Hepatocyte (in vitro differentiated cells): ENCODE results near the gene GOLPH3. TPM values are rescaled to one million over a fixed set of nuclear protein-coding genes. Genes with fewer than 3 reads are reported as not detected.

ENCODE experiments used
- DNase-seq: peaks from one replicate; pipeline ENCODE4 v3.0.0-alpha.2; 2016; ENCODE audit warnings: low spot score
- H2AFZ ChIP-seq: fragments of 200-600 bp; sonication (generic); 2 replicates; pipeline ENCODE4 v1.6.0; 2016; ENCODE audit warnings: antibody characterized with exemption, mild to moderate bottlenecking
- H3K27ac ChIP-seq: fragments of 200-600 bp; sonication (generic); 2 replicates; pipeline ENCODE4 v1.5.1; 2016; ENCODE audit warnings: mild to moderate bottlenecking
- H3K27me3 ChIP-seq: fragments of 200-600 bp; sonication (generic); 2 replicates; pipeline ENCODE4 v1.6.1; 2016
- H3K36me3 ChIP-seq: fragments of 200-600 bp; sonication (generic); replicated peaks from 2 replicates; pipeline ENCODE4 v1.5.1; 2016; ENCODE audit warnings: low read depth; ENCODE audit not compliant: insufficient read depth
- H3K4me1 ChIP-seq: fragments of 200-600 bp; sonication (generic); 2 replicates; pipeline ENCODE4 v1.5.1; 2016; ENCODE audit warnings: mild to moderate bottlenecking, moderate library complexity; ENCODE audit not compliant: insufficient read depth
- H3K4me2 ChIP-seq: fragments of 200-600 bp; sonication (generic); 2 replicates; pipeline ENCODE4 v1.6.0; 2016
- H3K4me3 ChIP-seq: fragments of 200-600 bp; sonication (generic); 2 replicates; pipeline ENCODE4 v1.5.1; 2016; ENCODE audit warnings: mild to moderate bottlenecking
- H3K79me2 ChIP-seq: fragments of 200-600 bp; sonication (generic); 2 replicates; pipeline ENCODE4 v1.6.0; 2017; ENCODE audit warnings: mild to moderate bottlenecking
- H3K9me2 ChIP-seq: fragments of 200-600 bp; sonication (generic); replicated peaks from 2 replicates; pipeline ENCODE4 v1.6.0; 2017; ENCODE audit warnings: mild to moderate bottlenecking; ENCODE audit not compliant: insufficient read depth
- H3K9me3 ChIP-seq: fragments of 200-600 bp; sonication (generic); 2 replicates; pipeline ENCODE4 v1.5.1; 2016; ENCODE audit warnings: low read depth, mild to moderate bottlenecking
- H4K20me1 ChIP-seq: fragments of 200-600 bp; sonication (generic); 2 replicates; pipeline ENCODE4 v1.6.0; 2016; ENCODE audit warnings: mild to moderate bottlenecking; ENCODE audit not compliant: insufficient read depth, poor library complexity, severe bottlenecking
- CTCF ChIP-seq: fragments of 200-600 bp; sonication (generic); IDR thresholded peaks from 2 replicates; pipeline ENCODE4 v1.5.1; 2016; ENCODE audit warnings: antibody characterized with exemption, mild to moderate bottlenecking; ENCODE audit not compliant: poor library complexity
- EZH2 ChIP-seq: fragments of 200-600 bp; sonication (generic); IDR thresholded peaks from 2 replicates; pipeline ENCODE4 v1.6.1; 2016; ENCODE audit warnings: antibody characterized with exemption, mild to moderate bottlenecking, borderline replicate concordance
- EZH2phosphoT487 ChIP-seq: fragments of 200-600 bp; sonication (generic); IDR thresholded peaks from one replicate; pipeline ENCODE4 v1.6.1; 2018; ENCODE audit warnings: antibody characterized with exemption, mild to moderate bottlenecking, low read depth, moderate library complexity; ENCODE audit not compliant: unreplicated experiment, severe bottlenecking
- whole genome bisulfite sequencing: methylation state at CpG from one replicate; pipeline ENCODE4 v1.1.6; 2016; ENCODE audit warnings: low lambda C conversion rate; ENCODE audit errors: missing lambda C conversion rate; 5-methylcytosine and 5-hydroxymethylcytosine counted together
- polyA plus RNA-seq: library from polyadenylated mRNA; unstranded; fragments of >200 nt; fragmentation: Nextera tagmentation; extraction: Ambion mirVana; gene quantifications from 2 replicates; pipeline ENCODE4 v1.2.1, GENCODE V29; 2016
- small RNA-seq: library from RNA; depleted of rRNA; stranded (forward); fragments of <200 nt; gene quantifications from one replicate; pipeline ENCODE3, GENCODE V24; 2014
- total RNA-seq: library from RNA; depleted of rRNA; stranded (reverse); fragments of >200 nt; gene quantifications from 2 replicates; pipeline ENCODE4 v1.2.3, GENCODE V29; 2014

The GOLPH3 gene
- total and polyA plus RNA-seq, 2 experiments from 2014 or later, result 115 to 145 TPM

DNA sequence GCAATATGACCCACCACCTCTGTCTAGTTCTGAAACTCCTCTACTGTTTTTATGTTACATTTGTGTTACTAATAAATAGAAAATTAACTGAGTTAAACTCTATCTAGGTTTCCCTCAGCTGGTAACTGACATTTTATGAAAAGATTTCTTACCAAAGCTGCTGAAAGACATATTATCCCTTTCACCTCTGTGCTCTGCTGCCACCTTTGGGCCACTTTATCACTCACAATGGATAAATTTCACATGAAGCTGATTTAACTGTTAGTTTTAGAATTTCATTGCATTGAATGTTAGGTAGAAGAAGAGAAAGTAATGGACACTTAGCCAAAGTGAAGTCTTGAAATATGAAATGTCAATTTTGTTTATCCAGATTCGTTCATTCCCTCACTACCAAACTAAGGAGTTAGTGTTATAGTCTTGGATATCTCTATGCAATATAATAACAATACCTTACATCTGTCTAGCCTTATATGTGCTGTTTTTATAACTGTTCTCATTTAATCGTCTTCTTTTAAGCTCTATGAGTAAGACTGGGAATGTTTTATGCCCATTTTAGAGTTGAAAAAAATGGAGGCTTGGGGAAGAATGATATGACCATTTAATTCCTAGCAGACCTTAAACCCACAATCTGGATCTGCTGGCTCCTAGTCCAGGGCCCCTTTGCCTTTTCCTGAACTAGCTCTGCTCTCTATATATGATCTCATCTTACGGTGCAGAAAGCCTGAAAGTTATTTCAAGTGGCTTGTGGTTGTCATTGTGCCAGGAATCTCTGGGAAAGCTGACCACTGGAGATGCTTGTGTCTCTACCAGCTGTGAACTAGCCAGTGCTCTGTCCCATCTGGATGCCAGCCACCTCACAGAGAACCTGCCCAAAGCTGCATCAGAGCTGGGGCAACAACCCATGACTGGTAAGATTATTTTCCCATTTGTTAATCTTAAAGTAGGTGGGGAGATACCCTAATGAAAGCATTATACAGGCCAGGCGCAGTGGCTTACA, 97.1 kb downstream of the GOLPH3 start:
- 50% methylated on average over 4 of the region's 4 CpGs for WGBS
- H2AFZ ChIP-seq, result no peak overlapping the region
- H4K20me1 ChIP-seq, result no peaks in the 10 kb centered on the region
- DNase-seq, result peak; percentile 66
- H3K9me3 ChIP-seq, result no peaks in the 10 kb centered on the region
- no peaks in the 10 kb centered on the region for H3K4me1 ChIP-seq
- H3K4me2 ChIP-seq, result no peak overlapping the region
- no peaks in the 10 kb centered on the region for H3K9me2 ChIP-seq
- no peak overlapping the region for H3K4me3 ChIP-seq
- H3K27ac ChIP-seq, result no peak overlapping the region
- no peak for TF ChIP-seq EZH2phosphoT487
- TF ChIP-seq CTCF, result peak; percentile 93
- TF ChIP-seq EZH2, result no peak
- H3K27me3 ChIP-seq, result no peaks in the 10 kb centered on the region
- H3K36me3 ChIP-seq, result no peaks in the 10 kb centered on the region
- H3K79me2 ChIP-seq, result no peaks in the 10 kb centered on the region

Small RNA genes within 50 kb of the gene (small RNA-seq; reads per million reads assigned to genes)
- not detected for gene RF00019

Other genes with a start within 250 kb of the GOLPH3 start
- gene MTMR12, start 138.6 kb upstream of the GOLPH3 start, total RNA-seq, result 14.7 and 19.7 TPM in 2 replicates
- gene MTMR12, start 138.6 kb upstream of the GOLPH3 start, polyA plus RNA-seq, result 7.1 and 11.0 TPM in 2 replicates